ENCODE measurements around the gene NAV3. TPM values are rescaled to one million over a fixed set of nuclear protein-coding genes. Genes with fewer than 3 reads are reported as not detected.

NAV3 gene
- total and polyA plus RNA-seq, 9 of the 15 experiments (the other 6 are each of a cell fraction or from before 2014, with no cell fraction given) = 0.04 TPM; not detected in 8

DNA sequence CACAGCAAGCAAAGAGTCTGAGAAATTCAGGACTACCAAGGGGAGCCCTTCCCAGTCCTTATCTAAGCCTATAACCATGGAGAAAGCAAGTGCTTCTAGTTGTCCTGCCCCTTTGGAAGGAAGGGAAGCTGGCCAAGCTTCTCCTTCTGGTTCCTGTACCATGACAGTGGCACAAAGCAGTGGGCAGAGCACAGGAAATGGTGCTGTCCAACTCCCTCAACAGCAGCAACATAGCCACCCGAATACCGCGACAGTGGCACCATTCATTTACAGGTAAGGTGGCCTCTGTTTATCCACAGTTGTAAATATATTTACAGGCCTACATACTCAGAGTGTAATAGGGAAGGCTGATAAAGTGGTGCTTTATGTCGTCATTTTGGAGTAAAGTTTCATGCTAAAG is 176.5 kb downstream of the NAV3 start (continued):
- TF ChIP-seq NFE2L1 (tag; IDR thresholded peaks at IDR 0.05; ENCODE audit: borderline replicate concordance, low read depth) (no peak), ILF3 (IDR thresholded peaks at IDR 0.05; ENCODE audit: borderline replicate concordance) (no peak), EWSR1 (IDR thresholded peaks at IDR 0.05; ENCODE audit: borderline replicate concordance, low read depth, partially characterized antibody) (no peak), ZBTB1 (CRISPR knock-in tag; IDR thresholded peaks at IDR 0.05; ENCODE audit: borderline replicate concordance, low read depth) (no peak)
- TF ChIP-seq, protein P1, sequence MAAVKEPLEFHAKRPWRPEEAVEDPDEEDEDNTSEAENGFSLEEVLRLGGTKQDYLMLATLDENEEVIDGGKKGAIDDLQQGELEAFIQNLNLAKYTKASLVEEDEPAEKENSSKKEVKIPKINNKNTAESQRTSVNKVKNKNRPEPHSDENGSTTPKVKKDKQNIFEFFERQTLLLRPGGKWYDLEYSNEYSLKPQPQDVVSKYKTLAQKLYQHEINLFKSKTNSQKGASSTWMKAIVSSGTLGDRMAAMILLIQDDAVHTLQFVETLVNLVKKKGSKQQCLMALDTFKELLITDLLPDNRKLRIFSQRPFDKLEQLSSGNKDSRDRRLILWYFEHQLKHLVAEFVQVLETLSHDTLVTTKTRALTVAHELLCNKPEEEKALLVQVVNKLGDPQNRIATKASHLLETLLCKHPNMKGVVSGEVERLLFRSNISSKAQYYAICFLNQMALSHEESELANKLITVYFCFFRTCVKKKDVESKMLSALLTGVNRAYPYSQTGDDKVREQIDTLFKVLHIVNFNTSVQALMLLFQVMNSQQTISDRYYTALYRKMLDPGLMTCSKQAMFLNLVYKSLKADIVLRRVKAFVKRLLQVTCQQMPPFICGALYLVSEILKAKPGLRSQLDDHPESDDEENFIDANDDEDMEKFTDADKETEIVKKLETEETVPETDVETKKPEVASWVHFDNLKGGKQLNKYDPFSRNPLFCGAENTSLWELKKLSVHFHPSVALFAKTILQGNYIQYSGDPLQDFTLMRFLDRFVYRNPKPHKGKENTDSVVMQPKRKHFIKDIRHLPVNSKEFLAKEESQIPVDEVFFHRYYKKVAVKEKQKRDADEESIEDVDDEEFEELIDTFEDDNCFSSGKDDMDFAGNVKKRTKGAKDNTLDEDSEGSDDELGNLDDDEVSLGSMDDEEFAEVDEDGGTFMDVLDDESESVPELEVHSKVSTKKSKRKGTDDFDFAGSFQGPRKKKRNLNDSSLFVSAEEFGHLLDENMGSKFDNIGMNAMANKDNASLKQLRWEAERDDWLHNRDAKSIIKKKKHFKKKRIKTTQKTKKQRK (IDR thresholded peaks at IDR 0.05; ENCODE audit: borderline replicate concordance, low read depth, low read length) = no peak
- TF ChIP-seq, protein P2, sequence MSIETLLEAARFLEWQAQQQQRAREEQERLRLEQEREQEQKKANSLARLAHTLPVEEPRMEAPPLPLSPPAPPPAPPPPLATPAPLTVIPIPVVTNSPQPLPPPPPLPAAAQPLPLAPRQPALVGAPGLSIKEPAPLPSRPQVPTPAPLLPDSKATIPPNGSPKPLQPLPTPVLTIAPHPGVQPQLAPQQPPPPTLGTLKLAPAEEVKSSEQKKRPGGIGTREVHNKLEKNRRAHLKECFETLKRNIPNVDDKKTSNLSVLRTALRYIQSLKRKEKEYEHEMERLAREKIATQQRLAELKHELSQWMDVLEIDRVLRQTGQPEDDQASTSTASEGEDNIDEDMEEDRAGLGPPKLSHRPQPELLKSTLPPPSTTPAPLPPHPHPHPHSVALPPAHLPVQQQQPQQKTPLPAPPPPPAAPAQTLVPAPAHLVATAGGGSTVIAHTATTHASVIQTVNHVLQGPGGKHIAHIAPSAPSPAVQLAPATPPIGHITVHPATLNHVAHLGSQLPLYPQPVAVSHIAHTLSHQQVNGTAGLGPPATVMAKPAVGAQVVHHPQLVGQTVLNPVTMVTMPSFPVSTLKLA (conservative IDR thresholded peaks at IDR 0.05) = no peak
